GM18868 (cell line): Measurements from ENCODE around the gene RSPH1.

Source experiments
- ATAC-seq: cut with Tn5 transposase; IDR thresholded peaks from one replicate; pipeline ENCODE4 v1.9.1; 2021; ENCODE audit warnings: mild to moderate bottlenecking, moderate library complexity; ENCODE audit not compliant: unreplicated experiment

The RSPH1 gene

DNA sequence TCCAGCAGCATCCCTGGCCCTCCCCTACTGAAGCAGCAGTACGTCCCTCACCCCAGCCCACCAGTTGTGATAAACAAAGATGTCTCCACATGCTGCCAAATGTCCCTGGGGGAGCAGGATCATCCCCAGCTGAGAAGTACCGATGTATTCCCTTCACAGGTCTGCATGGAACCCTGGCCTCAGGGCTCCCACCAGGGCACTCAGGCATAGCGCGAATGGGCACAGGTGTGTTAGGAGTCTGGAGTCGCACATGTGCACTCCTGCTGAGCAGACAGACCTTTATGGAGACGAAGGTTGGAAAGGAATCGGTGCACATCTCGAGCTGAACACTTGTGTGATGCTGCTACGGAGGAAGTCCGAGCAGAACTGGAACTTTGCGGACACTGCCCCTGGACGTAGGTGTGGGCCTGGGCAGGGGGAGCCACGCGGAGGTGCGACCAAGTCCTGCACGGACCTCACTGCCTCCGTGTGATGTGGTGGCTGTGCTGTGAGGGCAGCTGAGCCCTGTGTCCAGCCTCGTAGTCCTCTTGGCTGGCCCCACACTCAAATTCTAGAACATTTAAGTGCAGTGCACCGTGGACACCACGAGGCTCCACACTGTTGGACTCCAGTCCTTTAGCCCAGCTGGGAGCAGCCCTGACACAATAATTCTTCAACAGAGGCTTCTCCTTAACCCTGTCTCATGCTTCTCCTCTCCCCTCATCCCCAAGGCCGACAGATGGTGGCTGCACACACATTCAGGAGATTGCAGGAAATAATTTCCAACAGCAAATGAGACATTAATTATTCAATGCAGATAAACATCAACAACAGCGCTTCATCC, 43.4 kb downstream of the RSPH1 start:
- no peak for ATAC-seq

DNA sequence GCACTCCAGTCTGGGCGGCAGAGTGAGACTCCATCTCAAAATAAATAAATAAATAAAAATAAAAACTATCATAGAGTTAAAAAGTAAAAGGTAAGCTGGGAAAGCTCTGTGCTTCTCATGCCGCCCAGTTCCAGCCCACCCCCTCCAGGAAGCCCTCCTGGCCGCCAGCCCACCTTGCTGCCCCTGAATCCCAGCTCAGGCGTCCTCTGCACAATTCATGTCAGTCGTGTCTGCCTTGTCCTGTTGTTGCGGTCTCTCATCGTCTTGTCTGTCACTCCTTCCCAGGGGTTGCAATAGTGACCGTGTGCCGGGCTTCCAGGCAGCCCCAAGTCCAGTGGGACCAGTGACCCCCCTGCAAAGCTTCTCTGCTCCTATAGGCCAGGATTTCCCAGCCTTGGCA, 44.1 kb downstream of the RSPH1 start:
- ATAC-seq, result no peak

DNA sequence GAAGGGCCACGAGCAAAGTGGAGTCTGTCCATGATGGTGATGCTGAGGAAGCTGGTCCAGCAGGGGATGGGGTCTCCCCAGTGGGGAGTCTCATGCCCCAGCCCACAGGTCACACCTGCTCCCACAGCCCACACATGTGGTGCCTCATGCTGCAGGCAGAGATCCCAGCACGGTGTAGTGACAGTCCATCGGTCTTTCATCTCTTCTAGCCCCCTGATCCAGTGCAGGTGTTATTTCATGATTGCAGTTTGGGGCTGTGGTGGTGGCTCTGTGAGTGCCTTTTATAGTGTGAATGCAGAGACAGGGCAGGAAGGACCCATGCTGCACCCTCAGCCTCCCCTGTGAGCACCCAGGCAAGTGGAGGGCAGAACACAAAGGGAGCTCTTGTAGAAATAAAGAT, 47.3 kb downstream of the RSPH1 start:
- no peak for ATAC-seq

DNA sequence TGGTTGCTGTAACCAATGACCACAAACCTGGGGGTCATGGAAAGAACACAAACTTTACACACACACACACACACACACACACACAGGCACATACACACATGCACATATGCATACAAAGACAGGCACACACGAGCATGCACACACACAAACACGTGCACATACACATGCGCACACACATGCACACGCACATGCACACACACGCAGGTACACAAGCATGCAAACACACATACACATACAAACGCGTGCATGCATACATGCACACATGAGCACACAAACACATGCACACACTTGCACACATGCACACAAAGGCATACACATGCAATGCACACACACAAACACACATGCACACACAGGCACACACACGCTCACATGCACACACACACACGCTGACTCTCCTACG, 48.3 kb downstream of the RSPH1 start:
- ATAC-seq, result no peak

DNA sequence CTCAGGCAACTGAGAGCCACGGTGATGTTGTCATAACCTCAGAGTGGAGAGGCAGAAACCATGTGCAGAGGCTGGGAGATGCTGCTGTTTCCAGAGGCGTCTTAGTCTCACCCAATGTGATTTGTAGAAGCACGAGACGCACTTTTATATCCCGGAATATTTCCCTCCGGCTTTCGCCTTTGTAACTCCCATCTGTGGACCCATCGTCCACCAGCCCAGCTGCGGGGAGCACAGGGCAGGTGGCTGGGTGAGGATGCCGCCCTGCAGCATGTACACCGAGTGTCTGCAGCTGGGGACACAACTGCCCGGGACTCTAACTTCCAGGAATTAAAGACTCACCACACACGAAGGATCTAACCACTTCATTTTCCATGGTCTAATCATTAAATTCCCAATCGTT, 48.8 kb downstream of the RSPH1 start:
- no peak for ATAC-seq

DNA sequence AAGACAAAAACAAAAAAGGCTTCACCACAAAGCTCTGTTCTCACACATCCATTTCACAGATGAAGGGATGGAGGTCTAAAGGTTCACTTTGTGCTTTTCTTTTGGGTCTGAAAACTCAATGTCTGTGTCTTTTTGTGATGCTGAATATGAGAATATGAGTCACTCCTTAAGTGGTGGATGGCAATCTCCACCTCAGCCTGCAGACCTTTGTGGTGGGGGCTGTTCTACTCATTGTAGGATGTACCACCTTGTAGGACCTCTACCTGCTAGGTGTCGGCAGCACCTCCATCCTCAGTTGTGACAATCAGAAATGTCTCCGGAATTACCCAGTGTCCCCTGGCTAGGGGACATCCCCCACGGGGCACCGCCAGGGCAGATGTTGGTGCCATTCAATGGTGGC, 49.5 kb downstream of the RSPH1 start:
- no peak for ATAC-seq

DNA sequence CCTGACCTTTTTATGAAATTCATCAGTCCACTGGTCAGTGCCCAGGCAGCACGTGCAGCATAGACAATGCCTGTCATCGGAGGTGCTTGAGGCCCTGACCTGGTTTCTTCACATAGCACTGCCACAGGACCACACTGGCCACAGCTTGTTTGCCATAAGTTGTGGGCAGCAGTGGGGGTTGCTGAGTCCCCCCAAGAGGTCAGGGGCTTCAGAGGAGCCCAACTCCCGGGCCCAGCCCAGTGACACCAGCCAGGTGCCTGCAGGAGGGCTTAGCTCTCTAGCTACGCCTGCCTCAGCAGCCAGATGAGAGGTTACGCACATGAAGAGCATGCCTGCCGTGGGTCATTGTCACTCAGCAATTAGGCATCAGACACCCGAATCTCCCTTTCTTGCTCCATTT, 50.7 kb downstream of the RSPH1 start:
- ATAC-seq, result no peak

DNA sequence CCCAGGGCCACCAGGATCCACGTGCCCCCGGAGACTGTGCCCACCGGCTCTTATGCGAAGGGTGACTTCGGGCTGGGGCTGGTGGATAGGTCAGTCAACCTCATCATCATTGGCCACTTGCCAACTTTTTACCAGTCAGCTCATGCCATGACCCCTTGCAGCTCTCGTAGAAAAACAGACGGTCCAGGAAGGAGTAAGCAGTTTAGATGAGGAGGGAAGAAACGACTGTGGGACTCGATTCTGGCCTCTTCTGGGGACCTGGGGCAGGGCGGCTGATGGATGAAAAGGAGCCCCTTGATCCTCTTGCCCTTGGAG, 51.3 kb downstream of the RSPH1 start:
- ATAC-seq, result no peak

DNA sequence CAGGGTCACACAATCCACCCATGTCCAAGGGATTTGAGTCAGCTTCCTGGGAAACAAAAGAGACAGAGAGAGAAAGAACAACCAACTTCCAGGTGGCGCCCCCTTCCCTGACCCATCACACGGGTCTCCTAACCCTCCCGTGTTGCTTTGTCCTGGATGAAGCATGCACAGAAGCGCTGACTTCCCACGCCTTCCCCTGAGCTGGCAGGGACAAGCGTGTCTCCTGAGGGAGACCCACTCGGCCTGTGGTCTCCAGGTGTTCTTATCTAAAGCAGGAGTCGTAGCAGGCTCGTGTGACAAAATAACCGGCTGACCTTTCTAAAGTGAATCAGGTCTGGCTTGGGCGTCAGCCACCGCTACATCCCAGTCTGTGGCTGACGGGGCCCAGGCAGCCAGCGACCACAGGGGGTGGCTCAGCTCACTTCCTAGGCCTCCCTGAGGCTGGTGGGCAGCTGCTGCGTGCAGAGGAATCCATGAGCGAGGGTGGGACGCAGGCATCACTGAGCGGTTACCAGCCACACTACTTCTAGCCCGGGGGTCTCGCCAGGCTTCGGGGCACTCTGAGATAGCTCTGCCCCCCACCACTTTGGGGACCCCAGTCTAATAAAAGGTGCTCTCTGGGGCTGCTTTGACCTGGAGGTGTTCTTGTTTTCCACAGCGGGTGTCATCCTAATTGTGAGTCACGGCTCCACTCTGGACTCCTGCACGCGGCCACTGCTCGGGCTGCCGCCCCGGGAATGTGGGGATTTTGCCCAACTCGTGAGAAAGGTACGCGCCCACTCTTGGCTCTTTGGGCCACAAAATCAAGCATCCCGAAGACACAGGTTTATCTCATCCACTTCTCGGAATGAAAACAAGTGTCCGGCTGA, 51.9 kb downstream of the RSPH1 start:
- ATAC-seq, result no peak

DNA sequence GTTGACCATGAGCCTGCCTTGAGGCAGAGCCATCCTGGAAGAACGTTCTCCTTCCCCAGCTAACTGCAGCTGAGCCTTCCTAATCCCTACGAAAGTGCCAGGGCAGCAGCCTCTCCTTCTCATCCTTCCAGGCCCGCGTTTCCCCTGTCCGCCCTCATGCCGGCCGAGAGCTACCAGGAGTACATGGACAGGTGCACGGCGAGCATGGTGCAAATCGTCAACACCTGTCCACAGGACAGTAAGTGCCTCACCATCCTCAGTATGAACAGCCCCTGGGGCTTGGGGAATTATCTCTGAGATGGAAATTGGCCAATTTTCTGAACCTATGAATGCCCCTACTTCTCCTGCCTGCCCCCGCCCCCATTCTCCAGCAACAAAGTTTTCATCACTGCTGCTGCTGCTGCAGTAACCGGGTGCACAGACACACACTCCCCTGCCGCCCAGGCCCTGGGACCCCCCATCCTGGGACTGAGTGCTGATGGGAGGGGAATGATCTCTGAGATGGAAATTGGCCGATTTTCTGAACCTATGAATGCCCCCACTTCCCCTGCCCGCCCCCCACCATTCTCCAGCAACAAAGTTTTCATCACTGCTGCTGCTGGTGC, 52.7 kb downstream of the RSPH1 start:
- no peak for ATAC-seq

DNA sequence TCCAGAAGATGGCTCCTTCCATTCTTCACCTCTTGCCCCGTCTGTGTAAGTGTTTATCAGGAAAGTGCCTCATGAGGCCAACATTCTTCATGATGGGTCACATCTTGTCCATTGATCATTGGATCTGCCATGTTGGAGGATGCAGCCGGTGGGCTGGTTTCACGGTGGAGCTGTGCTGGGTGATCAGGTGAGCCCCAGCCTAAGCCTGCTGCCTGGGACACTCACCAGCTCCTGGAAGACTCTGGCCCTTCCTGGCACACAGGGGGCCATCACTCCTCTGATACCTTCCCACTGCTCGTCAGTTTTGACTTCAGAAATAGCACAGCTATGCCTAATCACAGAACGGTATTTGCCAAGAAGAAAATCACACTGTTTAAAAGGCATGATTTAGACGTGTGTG, 54.1 kb downstream of the RSPH1 start:
- no peak for ATAC-seq

DNA sequence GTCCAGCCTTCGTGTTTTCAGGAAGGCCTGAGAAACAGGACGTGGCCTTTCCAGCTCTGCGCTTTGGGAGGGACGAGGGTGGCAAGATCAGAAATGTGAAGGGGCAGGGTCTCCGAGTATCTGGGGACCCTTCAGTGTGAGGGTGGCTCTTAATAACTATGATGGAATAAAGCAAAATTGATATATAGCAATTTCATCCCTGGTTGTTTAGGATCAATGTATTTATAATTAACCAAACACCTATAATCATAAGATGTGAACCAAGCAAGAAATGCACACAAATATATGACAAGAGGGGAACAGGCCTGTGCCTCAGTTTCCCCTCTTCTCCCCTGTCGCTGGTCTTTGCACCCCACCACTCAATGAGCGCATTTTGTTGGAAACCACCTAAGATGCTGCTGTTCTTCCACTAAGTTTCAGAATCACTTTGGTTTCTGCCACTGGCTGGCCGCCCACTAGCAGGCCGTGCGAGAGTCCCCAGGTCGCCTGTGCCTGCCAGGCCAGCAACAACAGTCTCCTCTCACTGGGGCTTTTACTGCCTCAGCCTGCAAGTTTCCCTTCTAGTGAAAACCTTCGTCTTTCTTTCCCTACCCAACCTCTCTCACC, 55.7 kb downstream of the RSPH1 start:
- peak; percentile 79 for ATAC-seq

DNA sequence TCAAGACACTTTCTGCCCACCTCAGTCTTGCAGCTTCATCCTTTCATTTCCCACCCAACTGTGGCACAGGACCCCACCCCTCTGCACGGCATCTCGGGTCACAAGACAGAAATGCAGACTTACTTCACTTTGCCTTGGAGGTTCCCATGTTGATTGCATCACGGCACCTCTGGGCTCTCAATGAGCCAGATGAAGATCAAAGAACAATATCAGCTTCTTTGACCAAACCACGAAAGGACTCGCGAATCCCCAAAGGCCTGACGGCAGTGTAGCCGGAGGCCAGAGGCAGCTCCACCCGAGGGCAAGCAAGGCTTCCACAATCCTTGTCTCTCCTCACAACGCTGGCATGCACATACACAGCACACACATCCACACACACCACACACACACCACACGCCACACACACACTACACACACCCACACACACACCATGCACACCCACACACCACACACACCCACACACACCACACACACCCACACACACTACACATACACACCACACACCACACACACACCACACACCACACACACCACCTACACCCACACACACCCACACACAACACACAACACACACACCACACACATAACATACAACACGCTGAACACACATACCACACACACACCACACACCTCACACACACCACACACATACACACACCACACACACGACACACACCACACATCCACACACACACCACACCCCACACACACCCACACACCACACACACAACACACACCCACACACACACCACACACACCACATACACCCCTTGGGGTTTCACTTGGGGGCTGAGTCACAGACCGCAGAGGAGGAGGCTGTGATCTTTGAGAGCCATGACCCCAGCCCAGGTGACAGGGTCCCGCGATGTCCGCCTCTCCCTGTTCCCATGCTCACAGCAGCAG, 56.5 kb downstream of the RSPH1 start:
- ATAC-seq, result no peak

DNA sequence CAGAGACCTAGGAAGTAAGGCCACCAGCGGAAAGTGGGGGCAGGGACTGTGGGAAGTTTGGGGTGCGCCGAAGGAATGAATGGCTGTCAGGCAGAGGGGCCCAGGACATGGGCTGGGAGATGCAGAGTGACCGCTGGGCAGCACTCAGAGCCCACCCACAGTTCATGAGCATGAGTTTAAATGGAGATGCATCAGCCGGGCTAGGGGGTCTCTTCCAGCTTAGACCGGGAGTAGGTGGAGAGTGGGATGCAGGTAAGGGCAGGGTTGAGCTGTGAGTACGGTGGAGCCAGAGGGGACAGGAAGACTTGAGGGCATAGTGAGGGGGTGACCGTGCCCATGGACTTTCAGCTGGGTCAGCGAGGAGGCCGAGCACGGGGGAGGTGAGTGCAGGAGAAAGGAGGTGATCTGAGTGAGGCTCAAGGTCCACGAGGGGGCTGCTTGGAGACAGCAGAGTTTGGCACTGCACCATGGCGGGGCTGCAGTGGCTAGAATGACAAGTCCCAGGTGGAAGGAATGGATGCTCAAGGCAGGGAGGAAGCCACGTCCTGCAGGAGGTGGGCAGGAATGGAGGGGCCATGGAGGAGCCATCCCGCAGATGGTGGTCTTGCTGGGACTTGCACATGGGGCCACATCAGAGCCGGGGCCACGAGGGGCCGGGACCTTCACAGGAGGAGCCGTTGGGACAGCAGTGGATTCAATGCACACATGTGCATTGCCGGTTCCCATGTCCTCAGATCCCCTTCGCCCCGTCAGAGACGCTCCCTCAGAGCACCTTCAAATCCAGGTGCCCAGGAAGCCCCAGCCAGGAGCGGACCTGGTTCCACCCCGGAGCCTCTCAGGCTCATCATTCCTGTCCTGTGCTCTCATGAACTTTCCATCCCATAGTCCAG, 57.5 kb downstream of the RSPH1 start:
- ATAC-seq, result no peak

DNA sequence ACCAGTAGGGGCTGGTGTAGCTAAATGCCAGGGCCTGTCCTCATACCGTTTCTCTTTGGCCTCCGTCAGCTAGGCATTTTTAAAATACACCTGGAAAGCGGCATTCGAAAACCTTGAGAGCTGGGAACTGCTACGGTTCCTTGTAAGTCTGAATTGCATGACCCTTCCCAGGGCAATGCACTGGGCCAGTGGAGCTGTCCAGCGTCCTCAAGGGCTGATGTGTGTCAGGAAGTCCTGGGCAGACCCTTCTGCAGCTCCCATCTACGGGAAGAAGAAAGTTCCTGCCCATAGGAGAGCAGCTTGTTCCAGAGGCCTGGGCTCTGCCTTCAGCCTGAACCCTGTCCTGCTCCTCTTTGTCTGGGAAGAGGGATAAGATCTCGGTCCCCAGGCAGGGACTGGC, 58.2 kb downstream of the RSPH1 start:
- ATAC-seq, result no peak

DNA sequence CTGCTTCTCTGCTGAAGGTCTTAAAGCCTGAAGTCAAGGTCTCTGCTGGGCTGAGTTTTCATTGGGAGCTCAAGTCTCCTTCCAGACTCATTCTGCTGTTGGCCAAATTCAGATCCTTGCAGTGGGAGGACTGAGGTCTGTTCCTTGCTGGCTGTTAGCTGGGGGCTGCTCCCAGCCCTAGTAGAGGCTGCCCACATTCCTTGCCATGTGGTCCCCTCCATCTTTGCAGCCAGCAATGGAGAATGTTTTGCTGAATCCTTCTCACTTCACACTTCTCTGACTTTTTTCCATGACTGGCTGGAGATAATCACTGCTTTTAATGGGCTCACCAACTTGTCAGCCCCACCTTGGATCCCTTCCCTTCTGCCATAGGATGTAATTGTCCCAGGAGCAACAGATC, 59.1 kb downstream of the RSPH1 start:
- no peak for ATAC-seq

DNA sequence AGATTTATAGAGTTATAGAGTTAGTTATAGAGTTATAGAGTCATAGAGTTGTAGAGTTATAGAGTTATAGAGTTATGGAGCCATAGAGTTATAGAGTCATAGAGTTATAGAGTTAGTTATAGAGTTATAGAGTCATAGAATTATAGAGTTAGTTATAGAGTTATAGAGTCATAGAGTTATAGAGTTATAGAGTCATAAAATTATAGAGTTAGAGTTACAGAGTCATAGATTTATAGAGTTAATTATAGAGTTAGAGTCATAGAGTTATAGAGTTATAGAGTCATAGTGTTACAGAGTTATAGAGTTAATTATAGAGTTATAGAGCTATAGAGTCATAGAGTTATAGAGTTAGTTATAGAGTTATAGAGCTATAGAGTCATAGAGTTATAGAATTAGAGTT, 60.2 kb downstream of the RSPH1 start:
- no peak for ATAC-seq

DNA sequence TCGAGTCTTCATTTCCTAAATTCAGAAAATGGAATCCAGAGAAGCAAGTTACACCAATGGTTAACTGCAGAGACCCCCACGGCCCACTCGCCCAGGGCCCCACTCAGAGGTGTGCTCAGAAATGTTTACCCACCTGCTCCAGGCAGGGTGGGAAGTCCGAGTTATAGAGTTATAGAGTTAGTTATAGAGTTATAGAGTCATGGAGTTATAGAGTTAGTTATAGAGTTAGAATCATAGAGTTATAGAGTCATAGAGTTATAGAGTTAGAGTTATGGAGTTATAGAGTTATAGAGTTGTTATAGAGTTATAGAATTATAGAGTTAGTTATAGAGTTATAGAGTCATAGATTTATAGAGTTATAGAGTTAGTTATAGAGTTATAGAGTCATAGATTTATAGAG, 60.6 kb downstream of the RSPH1 start:
- ATAC-seq, result no peak

DNA sequence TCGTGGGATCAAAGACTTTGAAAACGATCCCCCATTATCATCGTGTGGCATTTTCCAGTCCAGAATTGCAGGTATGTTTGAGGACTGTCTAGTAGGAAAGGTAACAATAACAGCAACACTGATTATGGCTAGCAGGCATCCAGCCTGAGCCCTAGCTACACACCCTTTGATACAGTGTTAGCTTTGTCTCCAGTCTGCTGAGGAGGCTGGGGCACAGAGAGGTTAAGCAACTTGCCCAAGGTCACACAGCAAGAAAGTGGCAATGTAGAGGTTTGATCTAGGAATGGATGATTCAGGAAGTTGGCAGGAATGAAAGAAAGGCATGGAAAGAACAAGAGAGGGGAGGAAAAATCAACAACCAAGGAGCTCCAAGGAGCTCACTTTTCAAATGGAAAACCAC, 61.1 kb downstream of the RSPH1 start:
- no peak for ATAC-seq
